Uterus (tissue), 4 donors: ENCODE measurements around the gene HCST. TPM values are rescaled to one million over a fixed set of nuclear protein-coding genes. Genes with fewer than 3 reads are reported as not detected.

ENCODE experiments used
- DNase-seq, 2 donors: peaks; one replicate each; pipeline ENCODE4 v3.0.0-alpha.2; 2019 to 2020
- H3K27ac ChIP-seq, 2 donors: fragments of 200-600 bp; sonication (generic); 1 replicate in 1 of 2; 2 replicates in 1 of 2; pipeline ENCODE4 v1.5.1; 2016 to 2018
- H3K27me3 ChIP-seq, 2 donors: fragments of 200-600 bp; sonication (generic); one replicate each; pipeline ENCODE4 v1.5.1; 2018 to 2019; ENCODE audit warnings: control low read depth in 1 of 2
- H3K36me3 ChIP-seq, 2 donors: fragments of 200-600 bp; sonication (generic); one replicate each; pipeline ENCODE4 v1.5.1; 2019; ENCODE audit warnings: control low read depth in 1 of 2
- H3K4me1 ChIP-seq, 2 donors: fragments of 200-600 bp; sonication (generic); one replicate each; pipeline ENCODE4 v1.5.1; 2018 to 2019; ENCODE audit warnings: control low read depth in 1 of 2
- H3K4me3 ChIP-seq, 2 donors: fragments of 200-600 bp; sonication (generic); 1 replicate in 1 of 2; 2 replicates in 1 of 2; pipeline ENCODE4 v1.5.1; 2018 to 2019; ENCODE audit warnings: mild to moderate bottlenecking in 1 of 2
- H3K9me3 ChIP-seq, 2 donors: fragments of 200-600 bp; sonication (generic); one replicate each; pipeline ENCODE4 v1.5.1; 2019; ENCODE audit warnings: control low read depth in 1 of 2
- CTCF ChIP-seq, 4 experiments: fragments of 200-600 bp in 2 of 4; fragments of 450-650 bp in 2 of 4; sonication (generic) in 2 of 4; IDR thresholded peaks; one replicate each; pipeline ENCODE4 v1.5.1; 2016 to 2019; ENCODE audit warnings: antibody characterized with exemption in 4 of 4, mild to moderate bottlenecking in 2 of 4, moderate library complexity in 1 of 4
- POLR2A ChIP-seq, 2 donors: fragments of 450-650 bp; IDR thresholded peaks; one replicate each; pipeline ENCODE4 v1.6.1; 2016; ENCODE audit warnings: antibody characterized with exemption in 2 of 2, mild to moderate bottlenecking in 1 of 2, moderate library complexity in 1 of 2
- intact Hi-C: fragments of 100-400 bp; cut with DNase I; formaldehyde crosslinking; loops from one replicate; pipeline ENCODE4 v1.15.1; 2023; ENCODE audit warnings: low total_unique reads
- total RNA-seq, 4 donors: library from RNA; depleted of rRNA in 3 of 4; stranded (reverse); fragments of >200 nt in 3 of 4; gene quantifications; one replicate each; pipeline versions ENCODE4 v1.1.0 to v1.2.4, GENCODE V29; 2014 to 2023
- donor health status: DM: yes; HTN: yes; CAD: no.

HCST gene
- total RNA-seq, 4 donors from 2014 or later = 1.6 to 47.1 (median 4.5) TPM; not detected in 1

- Histone ChIP-seq H3K27ac (peak overlapping the region; percentile 84 to 90), H3K9me3 (no peaks in the 10 kb centered on the region), H3K36me3 (no peaks in the 10 kb centered on the region), H3K4me1 (peaks cover 0 to 5% of the 10 kb centered on the region in 2 donors), H3K4me3 (peak overlapping the region; percentile 31 to 69), H3K27me3 (no peaks in the 10 kb centered on the region)
- no peak for TF ChIP-seq POLR2A (IDR thresholded peaks at IDR 0.05)
- TF ChIP-seq CTCF (IDR thresholded peaks at IDR 0.05) = no peak
- intact Hi-C loops = loop anchor here (10.0 kb wide), 2 partner anchors 53 to 153 kb away; no protein-coding TSS in a partner anchor
- no peak for DNase-seq
Observed at GRCh38 chr19:35937345-35938281, 35.3 kb downstream of the HCST start.

- Histone ChIP-seq H3K27ac (no peak overlapping the region), H3K27me3 (no peaks in the 10 kb centered on the region), H3K9me3 (no peaks in the 10 kb centered on the region), H3K36me3 (no peaks in the 10 kb centered on the region), H3K4me3 (no peak overlapping the region), H3K4me1 (peaks cover 0 to 5% of the 10 kb centered on the region in 2 donors)
- intact Hi-C loops = loop anchor here (10.0 kb wide), 2 partner anchors 54 to 154 kb away; no protein-coding TSS in a partner anchor
- no peak for DNase-seq
- TF ChIP-seq POLR2A (IDR thresholded peaks at IDR 0.05) = no peak
- TF ChIP-seq CTCF (IDR thresholded peaks at IDR 0.05) = no peak
Observed at GRCh38 chr19:35938282-35939224, 36.2 kb downstream of the HCST start.

- H3K4me1 ChIP-seq = peaks cover 0 to 5% of the 10 kb centered on the region in 2 donors
- no peaks in the 10 kb centered on the region for H3K9me3 ChIP-seq
- no peak overlapping the region for H3K27ac ChIP-seq
- H3K27me3 ChIP-seq = no peaks in the 10 kb centered on the region
- DNase-seq = no peak
- H3K4me3 ChIP-seq = no peak overlapping the region
- intact Hi-C loops = loop anchor here (10.0 kb wide), 2 partner anchors 55 to 155 kb away; no protein-coding TSS in a partner anchor
- H3K36me3 ChIP-seq = no peaks in the 10 kb centered on the region
- TF ChIP-seq POLR2A (IDR thresholded peaks at IDR 0.05) (no peak), CTCF (IDR thresholded peaks at IDR 0.05) (no peak)
Observed at GRCh38 chr19:35939307-35940077, 37.2 kb downstream of the HCST start.

- Histone ChIP-seq H3K27ac (no peak overlapping the region), H3K4me3 (no peak overlapping the region), H3K9me3 (no peaks in the 10 kb centered on the region), H3K27me3 (no peaks in the 10 kb centered on the region), H3K36me3 (no peaks in the 10 kb centered on the region), H3K4me1 (peaks cover 0 to 4% of the 10 kb centered on the region in 2 donors)
- no peak for DNase-seq
- TF ChIP-seq CTCF (IDR thresholded peaks at IDR 0.05) (no peak), POLR2A (IDR thresholded peaks at IDR 0.05) (no peak)
- intact Hi-C loops = no loop called here
Observed at GRCh38 chr19:35940078-35940775, 37.9 kb downstream of the HCST start.
